NCI-H2029 (cell line): Measurements from ENCODE around the gene TPCN2.

Experiments
- DNase-seq: peaks from one replicate; lab custom pipeline; 2025; lab: John Stamatoyannopoulos, UW

Gene TPCN2

GRCh38 chr11:69113226-69113625 lies 64.5 kb downstream of the TPCN2 start:
- DNase-seq = no peak

GRCh38 chr11:69113646-69114340 lies 65.1 kb downstream of the TPCN2 start:
- no peak for DNase-seq

GRCh38 chr11:69114362-69114761 lies 65.6 kb downstream of the TPCN2 start:
- DNase-seq = no peak

- DNase-seq = no peak
Measured at GRCh38 chr11:69114811-69115523, 66.2 kb downstream of the TPCN2 start.

- DNase-seq = no peak
Measured at GRCh38 chr11:69115586-69116560, 67.1 kb downstream of the TPCN2 start.

GRCh38 chr11:69116671-69117070 lies 67.9 kb downstream of the TPCN2 start:
- DNase-seq = no peak

- DNase-seq = no peak
Measured at GRCh38 chr11:69119190-69119589, 70.5 kb downstream of the TPCN2 start.

GRCh38 chr11:69120096-69120875 lies 71.6 kb downstream of the TPCN2 start:
- no peak for DNase-seq

- DNase-seq = no peak
Measured at GRCh38 chr11:69121021-69121420, 72.3 kb downstream of the TPCN2 start.

GRCh38 chr11:69121621-69122325 lies 73.0 kb downstream of the TPCN2 start:
- DNase-seq = no peak

GRCh38 chr11:69122326-69122629 lies 73.5 kb downstream of the TPCN2 start:
- DNase-seq = no peak

- DNase-seq = no peak
Measured at GRCh38 chr11:69122630-69123431, 74.1 kb downstream of the TPCN2 start.

- DNase-seq = no peak
Measured at GRCh38 chr11:69123593-69124545, 75.1 kb downstream of the TPCN2 start.

GRCh38 chr11:69125861-69126260 lies 77.1 kb downstream of the TPCN2 start:
- DNase-seq = no peak

- no peak for DNase-seq
Measured at GRCh38 chr11:69126286-69126685, 77.6 kb downstream of the TPCN2 start.

- DNase-seq = no peak
Measured at GRCh38 chr11:69127081-69127850, 78.5 kb downstream of the TPCN2 start.

GRCh38 chr11:69127884-69128283 lies 79.2 kb downstream of the TPCN2 start:
- no peak for DNase-seq

GRCh38 chr11:69129053-69129452 lies 80.3 kb downstream of the TPCN2 start:
- DNase-seq = no peak
